HG03064 (cell line): ENCODE data around the gene CAMK2D.

ENCODE experiments used
- ATAC-seq: cut with Tn5 transposase; IDR thresholded peaks from one replicate; pipeline ENCODE4 v1.9.1; 2021; ENCODE audit warnings: low read depth; ENCODE audit not compliant: unreplicated experiment

CAMK2D gene

GRCh38 chr4:113452868-113453620 is 308.5 kb downstream of the CAMK2D start:
- no peak for ATAC-seq

- ATAC-seq: no peak
Observed at GRCh38 chr4:113452152-113452551, 309.4 kb downstream of the CAMK2D start.

GRCh38 chr4:113450295-113451080 is 311.1 kb downstream of the CAMK2D start:
- ATAC-seq: no peak

GRCh38 chr4:113449410-113449974 is 312.0 kb downstream of the CAMK2D start:
- no peak for ATAC-seq

- peak; percentile 72 for ATAC-seq
Observed at GRCh38 chr4:113447769-113448168, 313.8 kb downstream of the CAMK2D start.

GRCh38 chr4:113447061-113447460 is 314.5 kb downstream of the CAMK2D start:
- ATAC-seq: no peak

- ATAC-seq: no peak
Observed at GRCh38 chr4:113446019-113446418, 315.5 kb downstream of the CAMK2D start.

GRCh38 chr4:113445286-113445685 is 316.3 kb downstream of the CAMK2D start:
- ATAC-seq: no peak

- ATAC-seq: no peak
Observed at GRCh38 chr4:113444386-113444785, 317.2 kb downstream of the CAMK2D start.

- ATAC-seq: no peak
Observed at GRCh38 chr4:113442826-113443225, 318.7 kb downstream of the CAMK2D start.

GRCh38 chr4:113440371-113440770 is 321.2 kb downstream of the CAMK2D start:
- no peak for ATAC-seq

GRCh38 chr4:113438596-113438995 is 322.9 kb downstream of the CAMK2D start:
- no peak for ATAC-seq

GRCh38 chr4:113437129-113437528 is 324.4 kb downstream of the CAMK2D start:
- ATAC-seq: no peak

- ATAC-seq: no peak
Observed at GRCh38 chr4:113436360-113436759, 325.2 kb downstream of the CAMK2D start.

GRCh38 chr4:113435893-113436292 is 325.6 kb downstream of the CAMK2D start:
- ATAC-seq: no peak

GRCh38 chr4:113434247-113434587 is 327.3 kb downstream of the CAMK2D start:
- ATAC-seq: no peak

GRCh38 chr4:113433536-113434246 is 327.8 kb downstream of the CAMK2D start:
- ATAC-seq: no peak

- ATAC-seq: no peak
Observed at GRCh38 chr4:113433116-113433515, 328.4 kb downstream of the CAMK2D start.

GRCh38 chr4:113423631-113424030 is 337.9 kb downstream of the CAMK2D start:
- ATAC-seq: no peak

- no peak for ATAC-seq
Observed at GRCh38 chr4:113420938-113421337, 340.6 kb downstream of the CAMK2D start.

- ATAC-seq: no peak
Observed at GRCh38 chr4:113419631-113420030, 341.9 kb downstream of the CAMK2D start.
